Lower leg skin (tissue), 3 donors: Measurements from ENCODE around the gene CDR2.

ENCODE experiments used
- POLR2A ChIP-seq, 2 donors: fragments of 450-650 bp; IDR thresholded peaks; one replicate each; pipeline ENCODE4 v1.6.1; 2016 to 2017; ENCODE audit warnings: antibody characterized with exemption in 2 of 2, mild to moderate bottlenecking in 1 of 2, moderate library complexity in 1 of 2
- TF ChIP-seq, protein P1 (sequence below), 3 donors: fragments of 450-650 bp; IDR thresholded peaks; one replicate each; pipeline ENCODE4 v1.5.1; 2016; ENCODE audit warnings: antibody characterized with exemption in 3 of 3, mild to moderate bottlenecking in 3 of 3, moderate library complexity in 2 of 3

DNA sequence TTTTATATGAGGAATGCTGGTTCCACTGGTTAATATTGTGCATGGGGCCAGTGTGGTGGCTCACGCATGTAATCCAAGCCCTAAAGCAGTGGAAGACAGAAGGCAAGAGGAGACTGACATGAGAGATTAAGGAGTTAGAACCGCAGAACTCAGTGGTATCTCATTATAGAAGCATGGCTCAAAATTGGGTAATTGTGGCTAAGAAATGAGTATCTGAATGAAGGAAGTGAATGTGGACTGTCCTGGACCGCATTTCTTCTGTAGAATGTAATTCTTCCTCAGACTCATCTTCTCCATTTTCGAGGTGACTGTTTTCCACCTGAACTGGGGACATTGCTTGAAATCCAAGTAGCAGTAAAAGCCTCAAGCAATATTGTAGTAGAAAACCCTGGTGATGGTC, 42.6 kb upstream of the CDR2 start:
- no peak for TF ChIP-seq POLR2A (IDR thresholded peaks at IDR 0.05)
- TF ChIP-seq, protein P1, sequence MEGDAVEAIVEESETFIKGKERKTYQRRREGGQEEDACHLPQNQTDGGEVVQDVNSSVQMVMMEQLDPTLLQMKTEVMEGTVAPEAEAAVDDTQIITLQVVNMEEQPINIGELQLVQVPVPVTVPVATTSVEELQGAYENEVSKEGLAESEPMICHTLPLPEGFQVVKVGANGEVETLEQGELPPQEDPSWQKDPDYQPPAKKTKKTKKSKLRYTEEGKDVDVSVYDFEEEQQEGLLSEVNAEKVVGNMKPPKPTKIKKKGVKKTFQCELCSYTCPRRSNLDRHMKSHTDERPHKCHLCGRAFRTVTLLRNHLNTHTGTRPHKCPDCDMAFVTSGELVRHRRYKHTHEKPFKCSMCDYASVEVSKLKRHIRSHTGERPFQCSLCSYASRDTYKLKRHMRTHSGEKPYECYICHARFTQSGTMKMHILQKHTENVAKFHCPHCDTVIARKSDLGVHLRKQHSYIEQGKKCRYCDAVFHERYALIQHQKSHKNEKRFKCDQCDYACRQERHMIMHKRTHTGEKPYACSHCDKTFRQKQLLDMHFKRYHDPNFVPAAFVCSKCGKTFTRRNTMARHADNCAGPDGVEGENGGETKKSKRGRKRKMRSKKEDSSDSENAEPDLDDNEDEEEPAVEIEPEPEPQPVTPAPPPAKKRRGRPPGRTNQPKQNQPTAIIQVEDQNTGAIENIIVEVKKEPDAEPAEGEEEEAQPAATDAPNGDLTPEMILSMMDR (IDR thresholded peaks at IDR 0.05): no peak
